ACC112 (cell line): ENCODE data around the gene ARSD.
"Not testable (repeated sequence)": the region's sequence is repeated elsewhere in the genome, so short reads cannot be mapped to it uniquely, and the experiment has no call there.

Experiments
- H2AFZ ChIP-seq: fragments of 200-600 bp; sonication (generic); one replicate; pipeline ENCODE4 v1.6.0; 2017; ENCODE audit warnings: antibody characterized with exemption, low read length; ENCODE audit not compliant: unreplicated experiment
- H3K27ac ChIP-seq: fragments of 200-600 bp; sonication (generic); 2 replicates; pipeline ENCODE4 v1.5.1; 2014; ENCODE audit warnings: low read depth, mild to moderate bottlenecking, antibody characterized with exemption, low read length, moderate library complexity
- H3K27me3 ChIP-seq: fragments of 200-600 bp; sonication (generic); 2 replicates; pipeline ENCODE4 v1.6.1; 2014; ENCODE audit warnings: mild to moderate bottlenecking, antibody characterized with exemption, low read length, moderate library complexity, mixed read lengths; ENCODE audit not compliant: insufficient read depth
- H3K36me3 ChIP-seq: fragments of 200-600 bp; sonication (generic); 2 replicates; pipeline ENCODE4 v1.6.1; 2016; ENCODE audit warnings: mild to moderate bottlenecking, antibody characterized with exemption, low read length, moderate library complexity, mixed read lengths; ENCODE audit not compliant: insufficient read depth
- H3K4me1 ChIP-seq: fragments of 200-600 bp; sonication (generic); one replicate; pipeline ENCODE4 v1.6.1; 2016; ENCODE audit warnings: low read length, mixed read lengths; ENCODE audit not compliant: insufficient read depth, unreplicated experiment, control insufficient read depth
- H3K4me3 ChIP-seq: fragments of 200-600 bp; sonication (generic); 2 replicates; pipeline ENCODE4 v1.5.1; 2014; ENCODE audit warnings: mild to moderate bottlenecking, low read depth, low read length
- H3K79me2 ChIP-seq: fragments of 200-600 bp; sonication (generic); one replicate; pipeline ENCODE4 v1.6.0; 2016; ENCODE audit warnings: low read length; ENCODE audit not compliant: control insufficient read depth, unreplicated experiment, insufficient read depth

Gene ARSD

DNA sequence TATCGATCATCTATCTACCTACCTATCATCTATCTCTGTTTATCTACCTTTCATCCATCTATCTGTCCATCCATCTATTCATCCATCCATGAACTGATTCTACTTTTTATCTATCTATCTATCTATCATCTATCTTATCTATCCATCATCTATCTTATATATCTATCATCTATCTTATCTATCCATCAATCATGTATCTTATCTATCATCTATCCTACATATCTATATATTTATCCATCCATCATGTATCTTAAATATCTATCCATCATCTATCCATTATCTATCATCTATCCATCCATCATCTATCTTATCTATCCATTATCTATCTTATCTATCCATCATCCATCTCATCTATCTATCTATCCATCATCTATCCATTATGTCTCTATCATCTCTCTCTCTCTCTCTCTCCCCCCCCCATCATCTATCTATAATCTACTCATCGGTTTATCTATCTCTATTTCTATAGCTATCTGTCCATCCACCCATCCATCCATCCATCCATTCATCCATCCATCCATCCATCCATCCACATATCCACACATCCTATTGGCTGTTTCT, 20.9 kb downstream of the ARSD start:
- Histone ChIP-seq H3K4me1 (no peaks in the 10 kb centered on the region), H3K27me3 (no peaks in the 10 kb centered on the region), H2AFZ (no peak overlapping the region), H3K4me3 (no peak overlapping the region), H3K27ac (no peak overlapping the region), H3K79me2 (no peaks in the 10 kb centered on the region), H3K36me3 (no peaks in the 10 kb centered on the region)

DNA sequence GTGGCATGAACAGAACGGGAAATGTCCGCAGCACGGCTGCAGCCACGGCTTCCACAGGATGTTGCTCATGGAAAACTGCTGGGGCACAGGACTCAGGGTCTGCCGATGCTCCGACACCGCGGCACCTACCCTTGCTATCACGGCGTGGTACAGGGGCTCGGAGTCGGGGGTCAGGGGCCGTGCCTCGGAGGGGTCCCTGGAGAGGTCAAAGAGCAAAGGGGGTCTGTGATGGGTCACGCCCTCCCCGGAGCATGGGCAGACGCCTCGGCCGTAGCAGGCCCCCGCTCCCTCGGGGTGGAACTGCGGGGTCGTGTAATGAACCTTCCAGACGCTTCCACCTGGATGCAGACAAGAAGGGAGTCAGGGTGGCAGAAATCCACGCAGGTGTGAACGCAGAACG, 21.8 kb downstream of the ARSD start:
- no peak overlapping the region for H2AFZ ChIP-seq
- H3K79me2 ChIP-seq = no peaks in the 10 kb centered on the region
- no peaks in the 10 kb centered on the region for H3K27me3 ChIP-seq
- no peak overlapping the region for H3K4me3 ChIP-seq
- no peaks in the 10 kb centered on the region for H3K36me3 ChIP-seq
- H3K27ac ChIP-seq = no peak overlapping the region
- H3K4me1 ChIP-seq = no peaks in the 10 kb centered on the region

DNA sequence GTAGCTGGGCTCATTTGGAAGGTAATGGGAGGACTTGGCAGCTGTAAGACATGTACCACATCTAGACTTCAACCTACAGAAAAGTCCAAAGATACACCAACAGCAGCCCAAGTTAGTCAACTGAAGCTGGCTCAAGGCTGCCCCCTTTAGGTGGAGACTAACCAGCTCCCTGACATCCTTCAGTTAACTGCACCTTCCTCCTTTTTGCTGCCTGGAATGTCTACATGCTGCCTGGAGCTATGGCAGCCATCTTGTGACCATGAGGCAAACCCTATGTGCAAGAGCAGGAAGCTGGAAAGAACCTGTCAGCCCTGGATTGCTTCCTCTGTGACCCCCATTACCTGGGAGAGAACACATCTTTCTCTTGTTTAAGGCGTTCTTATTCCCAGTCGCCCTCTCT, 25.8 kb downstream of the ARSD start:
- H3K27me3 ChIP-seq = no peaks in the 10 kb centered on the region
- no peaks in the 10 kb centered on the region for H3K79me2 ChIP-seq
- no peak overlapping the region for H3K4me3 ChIP-seq
- no peak overlapping the region for H2AFZ ChIP-seq
- no peak overlapping the region for H3K27ac ChIP-seq
- H3K36me3 ChIP-seq = no peaks in the 10 kb centered on the region
- H3K4me1 ChIP-seq = no peaks in the 10 kb centered on the region

DNA sequence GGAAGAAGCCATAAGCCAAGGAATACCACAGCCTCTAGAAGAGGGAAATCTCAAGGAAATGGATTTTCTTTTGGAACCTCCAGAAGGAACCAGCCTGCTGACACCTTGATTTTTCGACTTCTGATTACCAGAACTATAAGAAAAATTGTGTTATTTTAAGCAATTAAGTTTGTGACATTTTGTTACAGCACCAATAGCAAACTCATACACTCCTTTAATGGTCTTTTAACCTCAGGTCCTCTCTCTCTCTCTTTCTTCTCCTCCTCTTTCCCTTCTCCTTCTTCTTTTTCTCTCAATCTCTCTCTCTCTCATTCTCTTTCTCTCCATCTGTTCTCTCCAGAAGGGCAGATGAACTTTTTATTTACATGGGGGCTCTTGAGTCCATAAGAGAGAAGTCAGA, 26.3 kb downstream of the ARSD start:
- Histone ChIP-seq H3K4me1 (no peaks in the 10 kb centered on the region), H3K79me2 (no peaks in the 10 kb centered on the region), H3K27me3 (no peaks in the 10 kb centered on the region), H3K27ac (no peak overlapping the region), H2AFZ (no peak overlapping the region), H3K4me3 (no peak overlapping the region), H3K36me3 (no peaks in the 10 kb centered on the region)

DNA sequence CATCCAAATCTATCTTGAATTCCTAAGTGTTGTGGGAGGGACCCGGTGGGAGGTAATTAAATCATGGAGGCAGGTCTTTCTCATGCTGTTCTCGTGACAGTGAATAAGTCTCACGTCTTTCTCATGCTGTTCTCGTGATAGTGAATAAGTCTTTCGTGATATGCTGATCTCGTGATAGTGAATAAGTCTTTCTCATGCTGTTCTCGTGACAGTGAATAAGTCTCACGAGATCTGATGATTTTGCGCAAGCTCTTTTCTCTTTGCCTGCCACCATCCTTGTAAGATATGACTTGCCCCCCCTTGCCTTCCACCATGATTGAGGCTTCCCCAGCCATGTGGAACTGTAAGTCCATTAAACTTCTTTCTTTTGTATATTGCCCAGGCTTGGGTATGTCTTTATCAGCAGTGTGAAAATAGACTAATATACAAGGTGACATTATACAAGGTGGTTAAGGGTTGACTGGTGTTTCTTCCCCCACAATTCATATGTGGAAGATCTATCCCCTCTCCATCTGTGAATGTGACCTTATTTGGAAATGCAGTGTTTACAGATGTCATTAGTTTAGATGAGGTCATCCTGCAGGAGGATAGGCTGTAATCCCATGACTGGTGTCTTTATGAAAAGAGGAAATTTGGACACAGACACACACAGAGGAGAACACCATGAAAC, 27.6 kb downstream of the ARSD start:
- Histone ChIP-seq H3K79me2 (no peaks in the 10 kb centered on the region), H2AFZ (no peak overlapping the region), H3K4me1 (no peaks in the 10 kb centered on the region), H3K36me3 (no peaks in the 10 kb centered on the region), H3K27ac (no peak overlapping the region), H3K4me3 (no peak overlapping the region), H3K27me3 (no peaks in the 10 kb centered on the region)

DNA sequence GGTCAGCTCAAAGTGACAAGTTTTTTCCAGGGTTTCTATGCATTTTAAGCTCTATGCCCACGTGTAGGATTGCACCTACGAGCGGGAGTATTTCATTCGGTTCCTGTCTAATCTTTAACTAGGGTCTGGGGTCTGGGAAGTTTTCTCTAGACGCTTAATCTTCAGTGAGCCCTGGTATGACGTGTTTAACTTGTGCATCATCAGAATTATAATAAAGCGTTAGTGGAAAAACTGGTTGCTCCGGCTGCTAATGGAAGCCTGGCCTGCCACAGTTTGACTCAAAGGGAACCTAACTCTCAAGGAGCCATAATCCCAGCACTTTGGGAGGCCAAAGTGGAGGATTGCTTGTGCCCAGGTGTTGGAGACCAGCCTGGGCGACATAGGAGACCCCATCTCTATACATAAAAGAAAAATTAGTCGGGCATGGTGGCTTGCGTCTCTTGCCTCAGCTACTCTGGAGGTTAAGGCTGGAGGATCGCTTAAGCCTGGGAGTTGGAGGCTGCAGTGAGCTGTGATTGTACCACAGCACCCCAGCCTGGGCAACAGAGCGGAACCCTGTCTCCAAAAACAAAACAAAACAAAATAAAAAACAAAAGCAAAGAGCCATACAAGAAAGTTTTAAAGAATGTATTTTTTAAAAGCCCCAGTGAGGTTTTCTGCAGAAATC, 30.2 kb downstream of the ARSD start:
- H3K27ac ChIP-seq = no peak overlapping the region

DNA sequence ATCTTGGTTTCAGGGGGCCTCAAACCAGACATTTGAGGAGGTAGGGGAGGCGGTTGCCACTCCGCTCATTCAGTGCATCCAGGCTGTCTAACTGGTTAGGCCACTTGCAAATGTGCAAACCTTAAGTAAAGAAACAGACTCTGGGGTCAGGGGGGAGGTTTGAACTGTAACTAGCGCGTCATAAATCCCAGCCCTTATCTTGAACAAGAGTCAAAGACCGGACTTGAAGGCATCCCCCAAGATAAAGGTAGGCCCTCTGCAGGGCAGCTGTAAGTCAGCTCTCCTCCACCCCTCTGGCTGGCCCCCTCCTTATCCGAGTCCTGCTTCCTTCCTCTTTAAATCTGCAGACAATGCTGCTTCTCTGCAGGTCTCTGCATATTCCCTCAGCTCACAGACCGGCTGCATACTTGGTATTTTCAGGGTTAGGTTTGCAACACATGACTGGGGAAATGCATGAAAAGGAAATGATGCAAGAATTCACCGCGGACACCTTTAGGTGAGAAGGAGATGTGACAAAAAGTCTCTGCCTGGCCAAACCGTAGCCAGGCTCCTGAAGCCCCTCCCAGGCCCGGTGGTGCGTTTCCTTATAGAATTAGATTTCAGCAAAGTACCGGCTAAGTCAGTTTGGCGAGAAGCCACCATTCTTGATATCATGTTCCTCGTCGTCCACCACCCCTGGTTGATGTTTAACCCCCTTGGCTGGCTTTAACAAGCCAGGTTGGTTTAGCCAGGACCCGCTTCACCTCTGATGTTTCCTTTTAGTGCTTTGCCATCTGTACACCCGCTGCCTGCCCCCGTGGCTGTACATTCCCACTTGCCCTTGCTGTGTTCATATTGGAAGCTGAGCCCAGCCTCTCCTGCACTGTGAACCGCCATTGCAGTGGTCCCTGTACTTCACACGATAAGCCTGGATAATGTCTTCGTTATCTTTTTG, 31.2 kb downstream of the ARSD start:
- not testable (repeated sequence) for H3K36me3 ChIP-seq, H3K4me1 ChIP-seq, H2AFZ ChIP-seq, H3K27ac ChIP-seq, H3K27me3 ChIP-seq, H3K79me2 ChIP-seq, H3K4me3 ChIP-seq

More for the DNA sequence above, 30.2 kb downstream of the ARSD start:
- Histone ChIP-seq H2AFZ (no peak overlapping the region), H3K36me3 (no peaks in the 10 kb centered on the region), H3K79me2 (no peaks in the 10 kb centered on the region), H3K4me1 (no peaks in the 10 kb centered on the region), H3K27me3 (no peaks in the 10 kb centered on the region), H3K4me3 (no peak overlapping the region)

DNA sequence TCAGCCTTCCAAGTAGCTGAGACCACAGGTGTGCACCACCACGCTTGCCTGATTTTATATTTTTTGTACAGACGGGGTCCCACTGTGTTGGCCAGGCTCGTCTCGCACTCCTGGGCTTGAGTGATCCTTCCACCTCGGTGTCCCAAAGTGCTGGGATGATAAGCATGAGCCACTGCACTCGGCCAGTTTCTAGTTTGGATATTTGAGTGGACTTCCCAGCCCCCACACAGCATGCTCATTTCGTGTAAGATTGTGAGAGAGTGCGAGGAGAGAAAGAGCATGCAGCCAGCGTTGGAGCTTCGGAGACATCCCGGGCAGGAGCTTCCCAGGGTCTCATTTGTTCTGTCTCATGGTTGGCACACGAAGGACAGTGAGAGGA, 31.8 kb downstream of the ARSD start:
- no peaks in the 10 kb centered on the region for H3K36me3 ChIP-seq
- H3K4me3 ChIP-seq = no peak overlapping the region
- no peaks in the 10 kb centered on the region for H3K79me2 ChIP-seq
- no peak overlapping the region for H3K27ac ChIP-seq
- H3K4me1 ChIP-seq = no peaks in the 10 kb centered on the region
- no peak overlapping the region for H2AFZ ChIP-seq
- no peaks in the 10 kb centered on the region for H3K27me3 ChIP-seq

DNA sequence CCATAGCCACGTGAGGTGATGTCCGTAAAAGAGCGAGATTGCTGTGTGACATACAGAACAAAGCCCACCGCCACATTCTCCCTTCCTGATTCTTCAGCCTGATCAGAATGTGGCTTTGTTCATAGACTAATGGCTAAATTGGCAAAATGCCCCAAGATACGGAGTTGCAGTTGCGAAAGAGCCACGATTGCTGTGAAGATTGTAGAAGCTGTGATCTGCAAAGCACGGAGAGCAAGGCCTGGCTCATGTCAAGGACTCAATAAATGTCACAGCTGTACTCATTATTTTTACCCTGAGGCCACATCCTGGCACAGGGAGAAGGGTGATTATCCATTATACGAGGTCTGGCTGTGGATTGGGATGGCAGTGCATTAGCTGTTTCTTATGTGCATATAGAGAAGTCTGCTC, 34.2 kb downstream of the ARSD start:
- Histone ChIP-seq H3K4me1 (no peaks in the 10 kb centered on the region), H3K27me3 (no peaks in the 10 kb centered on the region), H3K27ac (no peak overlapping the region), H3K79me2 (no peaks in the 10 kb centered on the region), H2AFZ (no peak overlapping the region), H3K4me3 (no peak overlapping the region), H3K36me3 (no peaks in the 10 kb centered on the region)

DNA sequence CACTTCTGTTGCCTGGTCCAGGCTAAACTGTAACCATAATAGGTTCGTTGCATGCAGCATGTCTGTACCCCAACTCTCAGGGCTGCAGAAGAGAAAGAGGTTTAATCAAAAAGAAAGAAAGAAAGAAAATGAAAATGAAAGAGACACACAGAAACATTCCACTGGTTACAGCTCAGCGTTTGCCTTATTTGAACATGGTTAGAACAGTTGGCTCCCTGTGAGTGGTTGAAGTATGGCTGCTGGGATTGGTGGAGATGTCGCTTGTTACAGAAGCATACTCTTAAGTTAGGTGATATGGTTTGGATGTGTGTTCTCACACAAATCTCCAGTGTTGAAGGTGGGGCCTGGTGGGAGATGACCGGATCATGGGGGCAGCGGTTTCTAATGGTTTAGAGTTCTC, 36.3 kb downstream of the ARSD start:
- H3K27ac ChIP-seq = no peak overlapping the region
- no peaks in the 10 kb centered on the region for H3K36me3 ChIP-seq
- H3K4me1 ChIP-seq = no peaks in the 10 kb centered on the region
- no peaks in the 10 kb centered on the region for H3K27me3 ChIP-seq
- H2AFZ ChIP-seq = no peak overlapping the region
- no peak overlapping the region for H3K4me3 ChIP-seq
- H3K79me2 ChIP-seq = no peaks in the 10 kb centered on the region
